Epithelial cell of esophagus (primary cell): ENCODE results near the gene GBA3.

Experiments used
- DNase-seq: peaks from one replicate; pipeline ENCODE4 v3.0.0; 2010; ENCODE audit warnings: low read depth
- H3K4me3 ChIP-seq: 2 replicates; pipeline ENCODE4 v1.5.1; 2011; ENCODE audit warnings: mild to moderate bottlenecking, low read length, control low read depth
- TF ChIP-seq, protein P1 (sequence below): IDR thresholded peaks from 2 replicates; pipeline ENCODE4 v1.5.1; 2011; ENCODE audit warnings: low read depth, mild to moderate bottlenecking, low read length, control low read depth, inconsistent platforms; ENCODE audit not compliant: insufficient read depth; ENCODE audit errors: missing control alignments

Gene GBA3

DNA sequence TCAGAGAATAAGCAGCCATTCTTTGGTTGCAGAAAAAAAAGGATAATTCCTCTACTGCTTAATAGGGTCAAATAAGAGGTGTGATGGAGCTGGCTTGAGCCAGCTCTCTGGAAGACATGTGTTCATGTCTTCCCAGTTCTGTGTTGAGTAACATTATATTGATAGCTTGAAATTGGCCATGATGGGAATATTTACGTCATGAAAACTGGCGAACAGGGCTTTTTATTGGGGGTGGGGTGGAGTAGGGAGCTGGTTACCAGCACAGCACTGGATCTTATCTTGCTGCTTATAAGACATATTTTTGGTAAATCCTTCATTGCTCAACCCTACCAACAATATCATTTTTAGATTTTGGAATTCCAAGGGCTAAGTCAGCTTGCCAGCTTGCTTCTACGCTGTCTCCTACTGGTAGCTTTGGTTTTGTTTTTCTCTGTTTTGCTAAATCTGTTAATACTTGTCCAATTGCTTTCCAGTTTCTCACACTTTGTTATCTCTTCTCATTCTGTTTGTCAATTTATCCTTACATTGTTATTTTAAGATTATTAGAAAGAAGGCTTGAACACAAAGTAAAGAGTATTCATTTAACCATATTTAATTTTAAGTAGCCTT is 25.3 kb upstream of the GBA3 start:
- H3K4me3 ChIP-seq, result no peak overlapping the region
- TF ChIP-seq, protein P1, sequence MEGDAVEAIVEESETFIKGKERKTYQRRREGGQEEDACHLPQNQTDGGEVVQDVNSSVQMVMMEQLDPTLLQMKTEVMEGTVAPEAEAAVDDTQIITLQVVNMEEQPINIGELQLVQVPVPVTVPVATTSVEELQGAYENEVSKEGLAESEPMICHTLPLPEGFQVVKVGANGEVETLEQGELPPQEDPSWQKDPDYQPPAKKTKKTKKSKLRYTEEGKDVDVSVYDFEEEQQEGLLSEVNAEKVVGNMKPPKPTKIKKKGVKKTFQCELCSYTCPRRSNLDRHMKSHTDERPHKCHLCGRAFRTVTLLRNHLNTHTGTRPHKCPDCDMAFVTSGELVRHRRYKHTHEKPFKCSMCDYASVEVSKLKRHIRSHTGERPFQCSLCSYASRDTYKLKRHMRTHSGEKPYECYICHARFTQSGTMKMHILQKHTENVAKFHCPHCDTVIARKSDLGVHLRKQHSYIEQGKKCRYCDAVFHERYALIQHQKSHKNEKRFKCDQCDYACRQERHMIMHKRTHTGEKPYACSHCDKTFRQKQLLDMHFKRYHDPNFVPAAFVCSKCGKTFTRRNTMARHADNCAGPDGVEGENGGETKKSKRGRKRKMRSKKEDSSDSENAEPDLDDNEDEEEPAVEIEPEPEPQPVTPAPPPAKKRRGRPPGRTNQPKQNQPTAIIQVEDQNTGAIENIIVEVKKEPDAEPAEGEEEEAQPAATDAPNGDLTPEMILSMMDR, result no peak
- no peak for DNase-seq

GRCh38 chr4:22668301-22668700 is 24.4 kb upstream of the GBA3 start:
- TF ChIP-seq, protein P1, result no peak
- no peak overlapping the region for H3K4me3 ChIP-seq
- no peak for DNase-seq

GRCh38 chr4:22668702-22669101 is 24.0 kb upstream of the GBA3 start:
- no peak for DNase-seq
- TF ChIP-seq, protein P1, result no peak
- no peak overlapping the region for H3K4me3 ChIP-seq

- H3K4me3 ChIP-seq, result no peak overlapping the region
- peak; percentile 54 for DNase-seq
- TF ChIP-seq, protein P1, result no peak
Measured at GRCh38 chr4:22670956-22671355, 21.8 kb upstream of the GBA3 start.

GRCh38 chr4:22672519-22672918 is 20.2 kb upstream of the GBA3 start:
- TF ChIP-seq, protein P1, result no peak
- DNase-seq, result no peak
- H3K4me3 ChIP-seq, result no peak overlapping the region

- DNase-seq, result no peak
- no peak overlapping the region for H3K4me3 ChIP-seq
- TF ChIP-seq, protein P1, result no peak
Measured at GRCh38 chr4:22672944-22673343, 19.8 kb upstream of the GBA3 start.

- DNase-seq, result no peak
- TF ChIP-seq, protein P1, result no peak
- no peak overlapping the region for H3K4me3 ChIP-seq
Measured at GRCh38 chr4:22674700-22675099, 18.0 kb upstream of the GBA3 start.
